ENCODE data around the gene ELMO1.

GRCh38 chr7:37249240-37249639, 199.4 kb downstream of the ELMO1 start:
- TF ChIP-seq CTCF (IDR thresholded peaks at IDR 0.05; ENCODE audit: borderline replicate concordance, extremely low read depth, low read length, poor library complexity, severe bottlenecking): no peak
- no peak for TF ChIP-seq EZH2 (IDR thresholded peaks at IDR 0.05; ENCODE audit: borderline replicate concordance, low read depth, low read length, severe bottlenecking)

All from DND-41 (cell line).